Omental fat pad (tissue), 4 donors: ENCODE results near the gene CORIN. TPM values are rescaled to one million over a fixed set of nuclear protein-coding genes. Genes with fewer than 3 reads are reported as not detected.
"Not testable (repeated sequence)": the region's sequence is repeated elsewhere in the genome, so short reads cannot be mapped to it uniquely, and the experiment has no call there.

ENCODE experiments used
- ATAC-seq: fragments of 150-250 bp; one replicate; pipeline ENCODE4 v1.9.1; 2016; ENCODE audit warnings: mild to moderate bottlenecking, moderate library complexity; ENCODE audit not compliant: low FRiP score
- DNase-seq: peaks from one replicate; pipeline ENCODE4 v3.0.0-alpha.2; 2019; ENCODE audit warnings: low spot score
- CTCF ChIP-seq, 3 donors: fragments of 450-650 bp; IDR thresholded peaks; one replicate each; pipeline ENCODE4 v1.5.1; 2016 to 2017; ENCODE audit warnings: antibody characterized with exemption in 3 of 3, mild to moderate bottlenecking in 3 of 3, moderate library complexity in 2 of 3
- small RNA-seq: library from RNA; depleted of rRNA; stranded (forward); fragments of <200 nt; gene quantifications from one replicate; pipeline ENCODE3, GENCODE V24; 2016
- total RNA-seq, 4 donors: library from RNA; depleted of rRNA; stranded (reverse); fragments of >200 nt; gene quantifications; one replicate each; pipeline ENCODE4 v1.1.0, GENCODE V29; 2016

CORIN gene
- total RNA-seq, 4 donors from 2014 or later = 0.28 to 0.48 TPM; not detected in 2

GRCh38 chr4:47551682-47552081, 286.2 kb downstream of the CORIN start:
- TF ChIP-seq CTCF (IDR thresholded peaks at IDR 0.05) = no peak
- no peak for ATAC-seq
- no peak for DNase-seq

- ATAC-seq (no peak), DNase-seq (no peak)
- TF ChIP-seq CTCF (IDR thresholded peaks at IDR 0.05) = no peak
These were observed 286.8 kb downstream of the CORIN start for GRCh38 chr4:47550899-47551548.

- not testable (repeated sequence) for ATAC-seq, DNase-seq
These were observed 287.5 kb downstream of the CORIN start for GRCh38 chr4:47550357-47550756.

Small RNAs within 50 kb of the gene (small RNA-seq; reads per million reads assigned to genes)
- not detected for gene MIR8053

Other genes with a start within 250 kb of the CORIN start
- gene NFXL1, start 76.5 kb upstream of the CORIN start, total RNA-seq = 10 to 100 TPM in 2 of 4 donors, 1 to 10 TPM in 2; 6.3 to 14.0 (median 8.6) TPM
- gene CNGA1, start 178.6 kb upstream of the CORIN start, total RNA-seq = 1 to 10 TPM in 3 of 4 donors, not detected in 1; 1.1 to 1.7 (median 1.4) TPM
- gene NIPAL1, start 178.7 kb upstream of the CORIN start, total RNA-seq = 1 to 10 TPM in 2 of 4 donors, under 1 TPM in 1, not detected in 1; 0.50 to 6.5 (median 1.1) TPM